Right lobe of liver (tissue), 6 donors: ENCODE measurements around the gene IGLL5. TPM values are rescaled to one million over a fixed set of nuclear protein-coding genes. Genes with fewer than 3 reads are reported as not detected.

Experiments
- ATAC-seq, 4 donors: fragments of 200-7000 bp; cut with Tn5 transposase; one replicate each; pipeline ENCODE4 v1.9.1; 2020; ENCODE audit warnings: mild to moderate bottlenecking in 4 of 4, moderate library complexity in 4 of 4
- DNase-seq, 3 donors: peaks; one replicate each; pipeline ENCODE4 v3.0.0-alpha.2; 2020
- H3K27ac ChIP-seq, 3 donors: fragments of 200-600 bp; one replicate each; pipeline ENCODE4 v1.8.0; 2022
- H3K27me3 ChIP-seq, 2 donors: fragments of 200-600 bp; one replicate each; pipeline ENCODE4 v1.8.0; 2022
- H3K36me3 ChIP-seq, 4 donors: fragments of 200-600 bp; sonication (generic) in 1 of 4; one replicate each; pipeline versions ENCODE4 v1.5.1 to v1.8.0; 2017 to 2022; ENCODE audit warnings: control low read depth in 1 of 4
- H3K4me1 ChIP-seq, 4 donors: fragments of 200-600 bp; sonication (generic) in 1 of 4; one replicate each; pipeline versions ENCODE4 v1.5.1 to v1.8.0; 2017 to 2022; ENCODE audit warnings: control low read depth in 1 of 4
- H3K4me3 ChIP-seq, 3 donors: fragments of 200-600 bp; one replicate each; pipeline ENCODE4 v1.8.0; 2022
- H3K9me3 ChIP-seq, 4 donors: fragments of 200-600 bp; sonication (generic) in 1 of 4; one replicate each; pipeline versions ENCODE4 v1.5.1 to v1.8.0; 2017 to 2022; ENCODE audit warnings: control low read depth in 1 of 4
- CTCF ChIP-seq, 4 donors: fragments of 200-600 bp in 3 of 4; fragments of 450-650 bp in 1 of 4; IDR thresholded peaks; one replicate each; pipeline versions ENCODE4 v1.5.1 to v1.8.0; 2016 to 2022; ENCODE audit warnings: antibody characterized with exemption in 4 of 4, mild to moderate bottlenecking in 2 of 4
- POLR2A ChIP-seq: fragments of 450-650 bp; IDR thresholded peaks from one replicate; pipeline ENCODE4 v1.6.1; 2017; ENCODE audit warnings: antibody characterized with exemption, mild to moderate bottlenecking
- WGBS: methylation state at CpG from one replicate; pipeline ENCODE4 v1.1.6; 2018; ENCODE audit warnings: low coverage, low lambda C conversion rate; ENCODE audit not compliant: insufficient coverage; ENCODE audit errors: missing lambda C conversion rate; 5-methylcytosine and 5-hydroxymethylcytosine counted together
- intact Hi-C, 2 donors: fragments of 100-400 bp; cut with DNase I; formaldehyde crosslinking; loops; one replicate each; pipeline versions ENCODE4 v1.11.2 to v1.14.1; 2022
- total RNA-seq, 6 experiments: library from RNA; depleted of rRNA in 2 of 6; stranded (reverse); fragments of >200 nt in 2 of 6; fragmentation: NEBNext Ultra II Directional in 3 of 6; extraction: Animal tissue kit (Norgen Biotek cat#: 25700) in 3 of 6; gene quantifications; one replicate each; pipeline versions ENCODE4 v1.1.0 to v1.2.4, GENCODE V29; 2016 to 2023
- donor health status: DM: no; HTN: yes; CAD: no.
- donor health status: DM: no; HTN: no; CAD: no.
- donor health status: DM: no; HTN: no; CAD: no.
- donor health status: DM: no; HTN: yes; CAD: no.
- donor health status: DM: no; HTN: yes; CAD: no.

The IGLL5 gene
- total RNA-seq, 6 experiments from 2014 or later, result 1.6 to 4.1 (median 3.1) TPM

DNA sequence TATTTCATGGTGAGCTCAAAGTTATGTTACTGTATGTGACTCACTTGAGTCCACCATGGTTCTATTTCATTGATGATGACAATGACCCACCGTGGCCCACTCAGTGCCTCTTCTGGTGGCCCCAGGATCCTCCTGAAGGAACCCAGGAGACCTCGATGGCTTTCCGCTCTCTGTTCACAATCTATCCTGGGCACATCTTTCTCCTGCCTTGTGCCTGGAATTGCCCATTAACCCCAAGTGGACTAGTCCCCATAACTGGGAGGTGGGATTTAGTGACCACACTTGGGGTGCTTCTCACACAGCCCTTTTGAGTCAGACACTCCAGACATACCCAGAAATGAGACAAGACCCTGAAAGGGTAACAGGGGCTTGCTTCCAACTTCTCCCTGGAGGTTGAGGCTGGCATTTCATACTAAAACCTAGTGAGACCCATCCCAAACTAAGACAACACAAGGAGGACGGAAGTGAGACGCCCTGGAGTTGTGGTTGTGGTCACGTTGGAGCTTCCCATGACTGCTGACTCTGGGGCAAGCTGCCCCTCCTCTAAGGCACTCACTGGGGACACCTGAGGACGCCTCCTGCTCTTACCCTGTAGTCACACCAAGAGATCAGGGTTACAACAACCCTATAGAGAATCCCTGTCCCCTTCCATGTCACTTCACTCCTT is 22.1 kb downstream of the IGLL5 start:
- H3K36me3 ChIP-seq, result no peaks in the 10 kb centered on the region
- no peak for DNase-seq
- TF ChIP-seq CTCF (IDR thresholded peaks at IDR 0.05) (no peak), POLR2A (no peak)
- no peaks in the 10 kb centered on the region for H3K9me3 ChIP-seq
- no peaks in the 10 kb centered on the region for H3K27me3 ChIP-seq
- ATAC-seq, result no peak
- H3K4me3 ChIP-seq, result no peak overlapping the region
- no peak overlapping the region for H3K27ac ChIP-seq
- intact Hi-C loops, result no loop called here
- 57% methylated on average over 2 of the region's 7 CpGs for WGBS
- no peaks in the 10 kb centered on the region for H3K4me1 ChIP-seq

DNA sequence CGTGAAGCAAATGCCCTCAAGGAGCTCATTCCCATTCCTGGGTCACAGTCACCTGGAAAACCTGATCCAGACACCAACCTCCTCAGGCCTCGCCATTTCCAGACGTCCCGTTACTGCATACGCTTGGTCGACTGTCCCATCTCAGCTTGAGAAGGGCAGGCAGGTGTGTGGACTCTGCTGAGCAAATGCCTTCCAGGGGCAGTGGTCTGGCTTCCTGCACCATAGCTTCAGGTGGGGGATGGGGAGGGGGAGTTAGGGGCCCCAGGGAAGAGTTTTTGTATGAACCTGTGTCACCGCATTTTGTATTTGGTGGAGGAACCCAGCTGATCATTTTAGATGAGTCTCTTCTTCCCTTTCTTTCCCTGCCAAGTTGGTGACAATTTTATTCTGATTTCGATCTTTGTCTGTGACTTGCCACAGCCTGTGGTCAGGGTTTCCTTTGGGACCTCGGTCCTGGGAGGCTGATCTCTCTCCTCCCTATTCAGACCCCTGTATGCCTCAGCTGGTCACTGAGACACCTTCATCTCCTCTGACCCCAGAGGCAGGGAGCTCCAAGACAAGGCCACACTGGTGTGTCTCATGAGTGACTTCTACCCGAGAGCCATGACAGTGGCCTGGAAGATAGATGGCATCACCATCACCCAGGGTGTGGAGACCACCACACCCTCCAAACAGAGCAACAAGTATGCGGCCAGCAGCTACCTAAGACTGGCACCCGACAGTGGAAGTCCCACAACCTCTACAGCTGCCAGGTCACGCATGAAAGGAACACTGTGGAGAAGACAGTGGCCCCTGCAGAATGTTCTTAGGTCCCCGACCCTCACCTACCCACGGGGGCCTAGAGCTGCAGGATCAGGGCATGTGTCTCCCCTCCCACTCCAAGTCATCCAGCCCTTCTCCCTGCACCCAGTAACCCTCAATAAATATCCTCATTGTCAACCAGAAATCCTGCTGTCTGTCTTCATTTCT is 22.9 kb downstream of the IGLL5 start:
- intact Hi-C loops, result no loop called here

GRCh38 chr22:22911327-22912134 is 23.9 kb downstream of the IGLL5 start:
- intact Hi-C loops, result no loop called here
- Histone ChIP-seq H3K4me3 (no peak overlapping the region), H3K4me1 (no peaks in the 10 kb centered on the region), H3K36me3 (no peaks in the 10 kb centered on the region), H3K27me3 (no peaks in the 10 kb centered on the region), H3K27ac (no peak overlapping the region), H3K9me3 (no peaks in the 10 kb centered on the region)
- WGBS, result 36% methylated on average over 2 of the region's 15 CpGs
- ATAC-seq (no peak), DNase-seq (peak in 1 of 3 donors; percentile 15)
- TF ChIP-seq POLR2A, result no peak
- no peak for TF ChIP-seq CTCF (IDR thresholded peaks at IDR 0.05)

More for the DNA sequence above, 22.9 kb downstream of the IGLL5 start:
- TF ChIP-seq CTCF (IDR thresholded peaks at IDR 0.05) (no peak), POLR2A (no peak)
- H3K4me3 ChIP-seq, result no peak overlapping the region
- DNase-seq (no peak), ATAC-seq (no peak)
- H3K4me1 ChIP-seq, result no peaks in the 10 kb centered on the region
- H3K27me3 ChIP-seq, result no peaks in the 10 kb centered on the region
- H3K9me3 ChIP-seq, result no peaks in the 10 kb centered on the region
- H3K27ac ChIP-seq, result no peak overlapping the region
- no peaks in the 10 kb centered on the region for H3K36me3 ChIP-seq
- WGBS, result 39% methylated on average over 7 of the region's 15 CpGs

- intact Hi-C loops, result no loop called here
- TF ChIP-seq POLR2A (no peak), CTCF (IDR thresholded peaks at IDR 0.05) (no peak)
- 47% methylated on average over 6 of the region's 8 CpGs for WGBS
- H3K4me1 ChIP-seq, result no peaks in the 10 kb centered on the region
- H3K36me3 ChIP-seq, result no peaks in the 10 kb centered on the region
- ATAC-seq (no peak), DNase-seq (no peak)
- no peak overlapping the region for H3K4me3 ChIP-seq
- H3K9me3 ChIP-seq, result no peaks in the 10 kb centered on the region
- no peak overlapping the region for H3K27ac ChIP-seq
- H3K27me3 ChIP-seq, result no peaks in the 10 kb centered on the region
Observed at GRCh38 chr22:22912135-22912987, 24.7 kb downstream of the IGLL5 start.
